NCI-H1436 (cell line): Measurements from ENCODE around the gene ANXA5.

Experiments used
- DNase-seq: peaks from one replicate; lab custom pipeline; 2025; lab: John Stamatoyannopoulos, UW

The ANXA5 gene

GRCh38 chr4:121642292-121642691 is 54.5 kb downstream of the ANXA5 start:
- no peak for DNase-seq

GRCh38 chr4:121633653-121634052 is 63.1 kb downstream of the ANXA5 start:
- no peak for DNase-seq

- DNase-seq = no peak
Observed at GRCh38 chr4:121632636-121633035, 64.1 kb downstream of the ANXA5 start.
